ENCODE results near the gene TOLLIP.

GRCh38 chr11:1235901-1236315, 73.5 kb downstream of the TOLLIP start:
- TF ChIP-seq CTCF (IDR thresholded peaks at IDR 0.05), result no peak
- TF ChIP-seq POLR2A (IDR thresholded peaks at IDR 0.05), result no peak

Data from right lobe of liver (tissue), 4 donors.